ENCODE data around the gene SZT2. TPM values are rescaled to one million over a fixed set of nuclear protein-coding genes. Genes with fewer than 3 reads are reported as not detected.

Gene SZT2
- total and polyA plus RNA-seq, 2 of the 13 experiments (the other 11 are each of a cell fraction or from before 2014, with no cell fraction given) = 8.0 to 8.8 TPM

GRCh38 chr1:43441894-43442637, 52.4 kb downstream of the SZT2 start:
- H3K79me2 ChIP-seq (ENCODE audit: insufficient read depth, low read length) = no peaks in the 10 kb centered on the region
- no TSS peak for BruUV-seq (replicated peaks)
- no peak for DNase-seq (ENCODE audit: low spot score)
- FAIRE-seq = no peak
- no peak overlapping the region for H2AFZ ChIP-seq (ENCODE audit: low read length)
- POLR2A ChIA-PET = no interaction called here
- H4K20me1 ChIP-seq (ENCODE audit: insufficient read depth, low read length) = no peaks in the 10 kb centered on the region
- peaks cover 17 to 27% of the 10 kb centered on the region in 2 experiments; a peak in 4 of 5 replicates for H3K36me3 ChIP-seq (replicated peaks in 1 of 2; ENCODE audit: control insufficient read depth in 1 of 2, insufficient read depth in 2 of 2, low read length in 2 of 2)
- no peaks in the 10 kb centered on the region for H3K9me3 ChIP-seq (ENCODE audit: low read length)
- ATAC-seq = no peak
- intact Hi-C loops (cut with micrococcal nuclease; ENCODE audit: unreplicated experiment) (no loop called here), in situ Hi-C loops (cut with HindIII; ENCODE audit: extremely low pct_ligation_motif_present, low pct_unique_long_range_greater_than_20kb) (no loop called here)
- H3K4me1 ChIP-seq (ENCODE audit: insufficient read depth, low read length) = no peaks in the 10 kb centered on the region
- H3K9ac ChIP-seq (ENCODE audit: insufficient read depth, low read depth, low read length) = no peak overlapping the region
- H3K4me2 ChIP-seq (ENCODE audit: low read depth, low read length) = no peak overlapping the region
- CTCF ChIA-PET (ENCODE audit: low intra/inter-chr PET ratio, low total read pairs) = no interaction called here
- H3K4me3 ChIP-seq (replicated peaks in 1 of 3; ENCODE audit: insufficient read depth in 1 of 3, low read depth in 2 of 3, low read length in 3 of 3) = no peak overlapping the region
- no peaks in the 10 kb centered on the region for H3K27me3 ChIP-seq (ENCODE audit: control insufficient read depth in 1 of 2, insufficient read depth in 2 of 2, low read length in 2 of 2)
- WGBS (ENCODE audit: low lambda C conversion rate) = 85% methylated on average over 7 of the region's 18 CpGs
- H3K27ac ChIP-seq (ENCODE audit: extremely low read length, insufficient read depth, low read length) = no peak overlapping the region
- TF ChIP-seq, protein P1, sequence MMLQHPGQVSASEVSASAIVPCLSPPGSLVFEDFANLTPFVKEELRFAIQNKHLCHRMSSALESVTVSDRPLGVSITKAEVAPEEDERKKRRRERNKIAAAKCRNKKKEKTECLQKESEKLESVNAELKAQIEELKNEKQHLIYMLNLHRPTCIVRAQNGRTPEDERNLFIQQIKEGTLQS (CRISPR knock-in tag; IDR thresholded peaks at IDR 0.05) = no peak
- TF ChIP-seq ZNF644 (CRISPR knock-in tag; IDR thresholded peaks at IDR 0.05; ENCODE audit: low read depth) (no peak), ZNF556 (CRISPR knock-in tag; IDR thresholded peaks at IDR 0.05; ENCODE audit: borderline replicate concordance) (no peak), BCL3 (CRISPR knock-in tag; IDR thresholded peaks at IDR 0.05) (no peak), MED1 (CRISPR knock-in tag; IDR thresholded peaks at IDR 0.05) (no peak), ZBTB44 (CRISPR knock-in tag; IDR thresholded peaks at IDR 0.05) (no peak), ZNF354B (CRISPR knock-in tag; IDR thresholded peaks at IDR 0.05) (no peak), ZNF235 (CRISPR knock-in tag; IDR thresholded peaks at IDR 0.05; ENCODE audit: borderline replicate concordance) (no peak), CBX5 (CRISPR knock-in tag; IDR thresholded peaks at IDR 0.05; ENCODE audit: borderline replicate concordance) (no peak), ZNF615 (CRISPR knock-in tag; IDR thresholded peaks at IDR 0.05; ENCODE audit: borderline replicate concordance) (no peak), ZNF329 (CRISPR knock-in tag; IDR thresholded peaks at IDR 0.05; ENCODE audit: low read depth) (no peak), RFX5 (IDR thresholded peaks at IDR 0.05; ENCODE audit: low read depth, low read length) (no peak), ZBTB49 (CRISPR knock-in tag; IDR thresholded peaks at IDR 0.05; ENCODE audit: borderline replicate concordance) (no peak), ZMYM2 (CRISPR knock-in tag; IDR thresholded peaks at IDR 0.05) (no peak), GLI4 (CRISPR knock-in tag; IDR thresholded peaks at IDR 0.05; ENCODE audit: borderline replicate concordance) (no peak), ZNF207 (IDR thresholded peaks at IDR 0.05; ENCODE audit: borderline replicate concordance) (no peak), HDAC2 (CRISPR knock-in tag; IDR thresholded peaks at IDR 0.05) (no peak)
- TF ChIP-seq, protein P2, sequence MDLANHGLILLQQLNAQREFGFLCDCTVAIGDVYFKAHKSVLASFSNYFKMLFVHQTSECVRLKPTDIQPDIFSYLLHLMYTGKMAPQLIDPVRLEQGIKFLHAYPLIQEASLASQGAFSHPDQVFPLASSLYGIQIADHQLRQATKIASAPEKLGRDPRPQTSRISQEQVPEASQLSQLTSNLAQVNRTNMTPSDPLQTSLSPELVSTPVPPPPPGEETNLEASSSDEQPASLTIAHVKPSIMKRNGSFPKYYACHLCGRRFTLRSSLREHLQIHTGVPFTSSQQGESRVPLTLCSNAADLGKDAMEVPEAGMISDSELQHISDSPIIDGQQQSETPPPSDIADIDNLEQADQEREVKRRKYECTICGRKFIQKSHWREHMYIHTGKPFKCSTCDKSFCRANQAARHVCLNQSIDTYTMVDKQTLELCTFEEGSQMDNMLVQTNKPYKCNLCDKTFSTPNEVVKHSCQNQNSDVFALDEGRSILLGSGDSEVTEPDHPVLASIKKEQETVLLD (CRISPR knock-in tag; IDR thresholded peaks at IDR 0.05; ENCODE audit: low read depth) = no peak
